ENCODE data around the gene KIFAP3. TPM values are rescaled to one million over a fixed set of nuclear protein-coding genes. Genes with fewer than 3 reads are reported as not detected.

KIFAP3 gene
- total and polyA plus RNA-seq, 2 of the 8 experiments (the other 6 are each of a cell fraction or from before 2014, with no cell fraction given) = 1.3 to 3.2 TPM

DNA sequence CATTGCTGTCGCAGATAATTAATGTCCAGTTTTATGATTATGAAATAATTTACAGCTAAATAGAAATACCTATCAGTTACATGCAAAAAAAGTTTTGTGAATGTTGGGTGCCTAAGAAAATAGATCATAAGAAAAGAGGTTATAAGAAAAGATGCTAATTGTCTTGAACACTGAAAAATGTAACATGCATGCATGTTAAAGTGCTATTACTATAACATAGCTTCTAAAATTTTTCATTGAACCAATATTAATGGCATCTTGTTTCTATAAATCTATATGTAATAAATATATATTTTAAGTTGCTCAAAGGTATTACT is 145.3 kb downstream of the KIFAP3 start:
- H3K14ac ChIP-seq (ENCODE audit: insufficient read length) = no peak overlapping the region
- no peak overlapping the region for H2BK12ac ChIP-seq (ENCODE audit: low read depth, low read length)
- no peak overlapping the region for H2BK20ac ChIP-seq (ENCODE audit: low read length)
- H3K9ac ChIP-seq (replicated peaks in 1 of 4; ENCODE audit: extremely low read depth in 1 of 4, low read depth in 3 of 4, low read length in 3 of 4) = no peak overlapping the region
- H3K56ac ChIP-seq (replicated peaks; ENCODE audit: insufficient read length, low read depth, low read length) = no peak overlapping the region
- no peak overlapping the region for H3K18ac ChIP-seq (ENCODE audit: extremely low read depth, low read length)
- no peaks in the 10 kb centered on the region for H3K36me3 ChIP-seq (ENCODE audit: control insufficient read depth in 2 of 4, insufficient read depth in 4 of 4, low read length in 3 of 4)
- no peak overlapping the region for H3K23ac ChIP-seq (ENCODE audit: insufficient read length)
- TF ChIP-seq RXRA (IDR thresholded peaks at IDR 0.05; ENCODE audit: insufficient read depth, low read depth, low read length) (no peak), PHF8 (conservative IDR thresholded peaks at IDR 0.05; ENCODE audit: low read depth, low read length) (no peak), SIX5 (IDR thresholded peaks at IDR 0.05; ENCODE audit: low read depth, low read length) (no peak)
- no peak overlapping the region for H3K4me2 ChIP-seq (ENCODE audit: insufficient read depth in 1 of 2, low read depth in 2 of 2, low read length in 2 of 2)
- no peak overlapping the region for H2BK15ac ChIP-seq (ENCODE audit: low read length)
- no peaks in the 10 kb centered on the region for H3K79me2 ChIP-seq (ENCODE audit: control insufficient read depth in 1 of 2, insufficient read depth in 2 of 2, low read length in 2 of 2)
- no peak overlapping the region for H2AK5ac ChIP-seq (ENCODE audit: low read depth, low read length)
- ChIA-PET CTCF (ENCODE audit: partially characterized antibody) (interaction anchor here (0.6 to 2.2 kb wide), 18 partner anchors 9 to 1703 kb away, joined by 3 to 11 read pairs (median 4); no protein-coding TSS in a partner anchor), POLR2A (ENCODE audit: partially characterized antibody) (no interaction called here)
- H3K27me3 ChIP-seq (replicated peaks in 1 of 4; ENCODE audit: control insufficient read depth in 3 of 4, extremely low read depth in 1 of 4, insufficient read depth in 3 of 4, low read length in 3 of 4) = no peaks in the 10 kb centered on the region
- DNase-seq (ENCODE audit: low read depth in 1 of 2, low spot score in 2 of 2) = no peak
- H3K9me3 ChIP-seq (ENCODE audit: insufficient read depth in 2 of 2, low read depth in 1 of 2, low read length in 1 of 2) = no peaks in the 10 kb centered on the region
- no peaks in the 10 kb centered on the region for H4K20me1 ChIP-seq (replicated peaks in 1 of 2; ENCODE audit: control insufficient read depth in 1 of 2, insufficient read depth in 2 of 2, low read length in 2 of 2)
- H3K27ac ChIP-seq (ENCODE audit: low read depth, low read length) = no peak overlapping the region
- no peak overlapping the region for H2BK120ac ChIP-seq (replicated peaks; ENCODE audit: low read depth, low read length)
- no peak overlapping the region for H4K8ac ChIP-seq (ENCODE audit: extremely low read depth, insufficient read depth, low read length)
- no peaks in the 10 kb centered on the region for H3K4me1 ChIP-seq (replicated peaks in 1 of 4; ENCODE audit: control insufficient read depth in 3 of 4, insufficient read depth in 4 of 4, low read length in 3 of 4)
- H2BK5ac ChIP-seq (ENCODE audit: low read depth, low read length) = no peak overlapping the region
- no peaks in the 10 kb centered on the region for H3K79me1 ChIP-seq (ENCODE audit: low read depth, low read length)
- H4K5ac ChIP-seq (ENCODE audit: insufficient read length, low read depth, low read length) = no peak overlapping the region
- no peak overlapping the region for H4K91ac ChIP-seq (replicated peaks; ENCODE audit: insufficient read length, low read length)
- 20% methylated on average over 1 of the region's 1 CpG; no CpG with 5 or more reads in 1 of the 2 experiments for WGBS, 2 experiments (ENCODE audit: extremely low coverage in 1 of 2, insufficient coverage in 1 of 2, insufficient read length in 1 of 2, insufficient replicate concordance in 2 of 2, low coverage in 1 of 2, low lambda C conversion rate in 2 of 2, missing lambda C conversion rate in 1 of 2)
- no peak overlapping the region for H3K4me3 ChIP-seq (ENCODE audit: extremely low read depth in 1 of 4, insufficient read depth in 2 of 4, low read depth in 3 of 4, low read length in 4 of 4)
- H3K23me2 ChIP-seq (ENCODE audit: low read depth, low read length) = no peaks in the 10 kb centered on the region
- H2AFZ ChIP-seq (ENCODE audit: low read length) = no peak overlapping the region
- no peak overlapping the region for H3K4ac ChIP-seq (replicated peaks; ENCODE audit: insufficient read length, low read depth, low read length)
- no peak for FAIRE-seq

Measured in H1 (cell line).